NCI-H128 (cell line): ENCODE results near the gene IL26.

Experiments
- DNase-seq: peaks from one replicate; lab custom pipeline; 2025; ENCODE audit not compliant: unreplicated experiment; lab: John Stamatoyannopoulos, UW

The IL26 gene

GRCh38 chr12:68240079-68240478, 14.5 kb upstream of the IL26 start:
- no peak for DNase-seq

GRCh38 chr12:68239309-68239982, 13.8 kb upstream of the IL26 start:
- no peak for DNase-seq

- DNase-seq = no peak
Measured at GRCh38 chr12:68237619-68238018, 12.0 kb upstream of the IL26 start.

- DNase-seq = no peak
Measured at GRCh38 chr12:68237078-68237477, 11.5 kb upstream of the IL26 start.

GRCh38 chr12:68236421-68237059, 10.9 kb upstream of the IL26 start:
- DNase-seq = no peak

- DNase-seq = no peak
Measured at GRCh38 chr12:68235576-68235975, 10.0 kb upstream of the IL26 start.

GRCh38 chr12:68234140-68234539, 8.5 kb upstream of the IL26 start:
- no peak for DNase-seq

- no peak for DNase-seq
Measured at GRCh38 chr12:68233498-68233897, 7.9 kb upstream of the IL26 start.

GRCh38 chr12:68231691-68232090, 6.1 kb upstream of the IL26 start:
- DNase-seq = no peak

- DNase-seq = no peak
Measured at GRCh38 chr12:68231229-68231628, 5.6 kb upstream of the IL26 start.

GRCh38 chr12:68229956-68230355, 4.3 kb upstream of the IL26 start:
- DNase-seq = no peak

GRCh38 chr12:68227356-68227755, 1.7 kb upstream of the IL26 start:
- DNase-seq = no peak

GRCh38 chr12:68224613-68225285, 861 bp downstream of the IL26 start:
- DNase-seq = no peak

- DNase-seq = peak; percentile 70
Measured at GRCh38 chr12:68223067-68223747, 2.4 kb downstream of the IL26 start.

GRCh38 chr12:68222326-68222725, 3.3 kb downstream of the IL26 start:
- peak; percentile 69 for DNase-seq

GRCh38 chr12:68221497-68221896, 4.1 kb downstream of the IL26 start:
- DNase-seq = no peak

GRCh38 chr12:68210875-68211274, 14.7 kb downstream of the IL26 start:
- DNase-seq = no peak

GRCh38 chr12:68209048-68209728, 16.4 kb downstream of the IL26 start:
- peak; percentile 45 for DNase-seq

- DNase-seq = peak; percentile 47
Measured at GRCh38 chr12:68207276-68207675, 18.3 kb downstream of the IL26 start.

GRCh38 chr12:68206446-68206845, 19.2 kb downstream of the IL26 start:
- DNase-seq = no peak

- no peak for DNase-seq
Measured at GRCh38 chr12:68203460-68203875, 22.1 kb downstream of the IL26 start.
